ENCODE data around the gene SLC25A43.

GRCh38 chrX:119399772-119400101 is 601 bp downstream of the SLC25A43 start:
- TF ChIP-seq EZH2phosphoT487 (IDR thresholded peaks at IDR 0.05; ENCODE audit: low read depth, severe bottlenecking, unreplicated experiment): no peak
- no peak for TF ChIP-seq CTCF (IDR thresholded peaks at IDR 0.05; ENCODE audit: poor library complexity)
